Measurements from ENCODE around the gene PPP1CA.

GRCh38 chr11:67400251-67400941 lies 1.3 kb downstream of the PPP1CA start:
- TF ChIP-seq REST (IDR thresholded peaks at IDR 0.05; ENCODE audit: low read depth) (no peak), RAD21 (IDR thresholded peaks at IDR 0.05; ENCODE audit: low read depth) (no peak), CTCF (IDR thresholded peaks at IDR 0.05 in 2 of 3, conservative IDR thresholded peaks at IDR 0.05 in 1 of 3; ENCODE audit: borderline replicate concordance in 1 of 3, insufficient read depth in 1 of 3, low read depth in 2 of 3, low read length in 2 of 3) (no peak), JUND (IDR thresholded peaks at IDR 0.05) (no peak), POLR2AphosphoS5 (IDR thresholded peaks at IDR 0.05; ENCODE audit: low read depth, low read length) (no peak), MAX (IDR thresholded peaks at IDR 0.05) (no peak), ZNF274 (IDR thresholded peaks at IDR 0.05; ENCODE audit: low read depth, low read length) (no peak), POLR2A (IDR thresholded peaks at IDR 0.05; ENCODE audit: borderline replicate concordance, extremely low read depth, insufficient read depth, insufficient read length) (no peak), EZH2 (IDR thresholded peaks at IDR 0.05) (no peak)
